ENCODE measurements around the gene PTPA. TPM values are rescaled to one million over a fixed set of nuclear protein-coding genes. Genes with fewer than 3 reads are reported as not detected.

Gene PTPA
- total and polyA plus RNA-seq, 10 of the 15 experiments (the other 5 are each of a cell fraction or from before 2014, with no cell fraction given), result 1.6 to 111 (median 55.1) TPM

GRCh38 chr9:129110740-129111527, at the start of gene PTPA, which contains the start of gene CRAT (continued):
- TF ChIP-seq, protein P1, sequence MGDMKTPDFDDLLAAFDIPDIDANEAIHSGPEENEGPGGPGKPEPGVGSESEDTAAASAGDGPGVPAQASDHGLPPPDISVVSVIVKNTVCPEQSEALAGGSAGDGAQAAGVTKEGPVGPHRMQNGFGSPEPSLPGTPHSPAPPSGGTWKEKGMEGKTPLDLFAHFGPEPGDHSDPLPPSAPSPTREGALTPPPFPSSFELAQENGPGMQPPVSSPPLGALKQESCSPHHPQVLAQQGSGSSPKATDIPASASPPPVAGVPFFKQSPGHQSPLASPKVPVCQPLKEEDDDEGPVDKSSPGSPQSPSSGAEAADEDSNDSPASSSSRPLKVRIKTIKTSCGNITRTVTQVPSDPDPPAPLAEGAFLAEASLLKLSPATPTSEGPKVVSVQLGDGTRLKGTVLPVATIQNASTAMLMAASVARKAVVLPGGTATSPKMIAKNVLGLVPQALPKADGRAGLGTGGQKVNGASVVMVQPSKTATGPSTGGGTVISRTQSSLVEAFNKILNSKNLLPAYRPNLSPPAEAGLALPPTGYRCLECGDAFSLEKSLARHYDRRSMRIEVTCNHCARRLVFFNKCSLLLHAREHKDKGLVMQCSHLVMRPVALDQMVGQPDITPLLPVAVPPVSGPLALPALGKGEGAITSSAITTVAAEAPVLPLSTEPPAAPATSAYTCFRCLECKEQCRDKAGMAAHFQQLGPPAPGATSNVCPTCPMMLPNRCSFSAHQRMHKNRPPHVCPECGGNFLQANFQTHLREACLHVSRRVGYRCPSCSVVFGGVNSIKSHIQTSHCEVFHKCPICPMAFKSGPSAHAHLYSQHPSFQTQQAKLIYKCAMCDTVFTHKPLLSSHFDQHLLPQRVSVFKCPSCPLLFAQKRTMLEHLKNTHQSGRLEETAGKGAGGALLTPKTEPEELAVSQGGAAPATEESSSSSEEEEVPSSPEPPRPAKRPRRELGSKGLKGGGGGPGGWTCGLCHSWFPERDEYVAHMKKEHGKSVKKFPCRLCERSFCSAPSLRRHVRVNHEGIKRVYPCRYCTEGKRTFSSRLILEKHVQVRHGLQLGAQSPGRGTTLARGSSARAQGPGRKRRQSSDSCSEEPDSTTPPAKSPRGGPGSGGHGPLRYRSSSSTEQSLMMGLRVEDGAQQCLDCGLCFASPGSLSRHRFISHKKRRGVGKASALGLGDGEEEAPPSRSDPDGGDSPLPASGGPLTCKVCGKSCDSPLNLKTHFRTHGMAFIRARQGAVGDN (IDR thresholded peaks at IDR 0.05), result peak; percentile 53; the same call in 1 of the 2 replicates
- TF ChIP-seq MYB (IDR thresholded peaks at IDR 0.05; ENCODE audit: borderline replicate concordance, low read depth, low read length), result peak; percentile 92
- TF ChIP-seq CREB1 (IDR thresholded peaks at IDR 0.05; ENCODE audit: low read depth), result peak; percentile 19
- peak; percentile 29; the same call in 1 of the 2 replicates for TF ChIP-seq ATF3 (IDR thresholded peaks at IDR 0.05; ENCODE audit: borderline replicate concordance, extremely low read depth, low read depth, low read length)
- TF ChIP-seq, protein P2, sequence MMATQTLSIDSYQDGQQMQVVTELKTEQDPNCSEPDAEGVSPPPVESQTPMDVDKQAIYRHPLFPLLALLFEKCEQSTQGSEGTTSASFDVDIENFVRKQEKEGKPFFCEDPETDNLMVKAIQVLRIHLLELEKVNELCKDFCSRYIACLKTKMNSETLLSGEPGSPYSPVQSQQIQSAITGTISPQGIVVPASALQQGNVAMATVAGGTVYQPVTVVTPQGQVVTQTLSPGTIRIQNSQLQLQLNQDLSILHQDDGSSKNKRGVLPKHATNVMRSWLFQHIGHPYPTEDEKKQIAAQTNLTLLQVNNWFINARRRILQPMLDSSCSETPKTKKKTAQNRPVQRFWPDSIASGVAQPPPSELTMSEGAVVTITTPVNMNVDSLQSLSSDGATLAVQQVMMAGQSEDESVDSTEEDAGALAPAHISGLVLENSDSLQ (IDR thresholded peaks at IDR 0.05), result peak; percentile 77
- peak; percentile 88 for TF ChIP-seq POLR2AphosphoS2 (IDR thresholded peaks at IDR 0.05; ENCODE audit: low read depth, low read length)
- TF ChIP-seq POLR2A (IDR thresholded peaks at IDR 0.05; ENCODE audit: low read depth, low read length), result peak; percentile 95
- no peak; the same call in 1 of the 2 replicates for TF ChIP-seq CBFB (IDR thresholded peaks at IDR 0.05; ENCODE audit: low read depth)
- TF ChIP-seq, protein P3, sequence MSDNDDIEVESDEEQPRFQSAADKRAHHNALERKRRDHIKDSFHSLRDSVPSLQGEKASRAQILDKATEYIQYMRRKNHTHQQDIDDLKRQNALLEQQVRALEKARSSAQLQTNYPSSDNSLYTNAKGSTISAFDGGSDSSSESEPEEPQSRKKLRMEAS (IDR thresholded peaks at IDR 0.05; ENCODE audit: low read depth, low read length), result 0 out of 2 replicates have a peak, but pooled peaks have one; percentile 16
- peak; percentile 90 for TF ChIP-seq IKZF1 (conservative IDR thresholded peaks at IDR 0.05)
- peak; percentile 98 for TF ChIP-seq SMARCA5 (IDR thresholded peaks at IDR 0.05)
- TF ChIP-seq YY1 (IDR thresholded peaks at IDR 0.05; ENCODE audit: low read depth, low read length), result peak; percentile 99
- peak; percentile 82; the same call in 1 of the 2 replicates for TF ChIP-seq RB1 (IDR thresholded peaks at IDR 0.05; ENCODE audit: borderline replicate concordance)
- peak; percentile 43 for TF ChIP-seq SMAD1 (IDR thresholded peaks at IDR 0.05; ENCODE audit: low read depth, partially characterized antibody)
- TF ChIP-seq ZNF24 (IDR thresholded peaks at IDR 0.05), result 0 out of 2 replicates have a peak, but pooled peaks have one; percentile 9
- TF ChIP-seq PAX5 (IDR thresholded peaks at IDR 0.05; ENCODE audit: borderline replicate concordance, low read depth, low read length), result no peak
- TF ChIP-seq CREM (IDR thresholded peaks at IDR 0.05; ENCODE audit: low read depth), result peak; percentile 48; the same call in 1 of the 2 replicates
- TF ChIP-seq HCFC1 (IDR thresholded peaks at IDR 0.05; ENCODE audit: low read length), result peak; percentile 82
- TF ChIP-seq SP1 (IDR thresholded peaks at IDR 0.05; ENCODE audit: low read depth, low read length), result peak; percentile 16
- TF ChIP-seq SREBF1 (IDR thresholded peaks at IDR 0.05; ENCODE audit: low read length), result no peak
- TF ChIP-seq TAF1 (IDR thresholded peaks at IDR 0.05; ENCODE audit: borderline replicate concordance, low read depth, low read length), result peak; percentile 78
- TF ChIP-seq MLLT1 (IDR thresholded peaks at IDR 0.05), result peak; percentile 63; the same call in 1 of the 2 replicates
- no peak for TF ChIP-seq ELK1 (IDR thresholded peaks at IDR 0.05; ENCODE audit: low read depth, low read length)
